ENCODE results near the gene EFHC1.

The EFHC1 gene

GRCh38 chr6:52539607-52540006 is 119.5 kb downstream of the EFHC1 start:
- DNase-seq (ENCODE audit: low spot score) = peak; percentile 66

- no peak for DNase-seq (ENCODE audit: low spot score)
Measured at GRCh38 chr6:52540286-52540902, 120.3 kb downstream of the EFHC1 start.

GRCh38 chr6:52541135-52541534 is 121.0 kb downstream of the EFHC1 start:
- DNase-seq (ENCODE audit: low spot score) = no peak

- no peak for DNase-seq (ENCODE audit: low spot score)
Measured at GRCh38 chr6:52543262-52543661, 123.1 kb downstream of the EFHC1 start.

GRCh38 chr6:52543729-52544601 is 123.8 kb downstream of the EFHC1 start:
- DNase-seq (ENCODE audit: low spot score) = no peak

DNA sequence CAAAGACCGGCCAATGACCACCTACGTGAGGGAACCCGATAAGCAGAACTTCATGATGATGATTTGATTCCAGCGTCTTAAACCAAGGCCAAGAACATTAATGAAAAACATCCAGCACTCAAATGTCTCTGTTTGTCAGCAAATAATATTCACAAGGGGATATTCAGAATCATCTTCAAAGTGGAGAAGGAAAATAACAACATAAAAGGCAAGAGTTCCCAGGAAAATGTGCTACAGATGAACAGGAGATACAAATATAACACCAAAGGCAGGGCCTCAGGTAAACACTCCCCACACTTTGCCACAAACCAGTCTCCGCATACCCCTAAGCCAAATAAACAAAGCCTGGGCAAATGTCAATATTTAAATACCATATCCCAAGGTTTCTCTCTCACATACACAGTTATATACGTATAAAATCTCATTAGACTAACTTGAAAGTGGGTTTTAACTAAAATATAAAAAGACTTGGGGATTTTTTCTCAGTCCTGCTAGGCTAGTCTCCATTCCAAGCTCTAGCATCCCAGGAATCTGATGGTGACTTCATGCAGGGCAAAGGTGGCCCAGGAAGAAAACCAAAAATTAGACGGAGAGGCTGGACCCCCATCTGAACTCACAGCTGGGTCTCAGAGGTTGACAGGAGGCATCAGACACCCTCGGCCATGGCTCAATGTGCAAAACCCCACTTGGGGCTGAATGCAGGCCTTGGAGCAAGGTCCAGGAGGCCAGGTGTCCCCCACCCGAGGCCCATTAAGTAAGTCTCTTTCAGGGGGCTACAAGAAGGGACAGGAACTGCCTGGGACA is 124.7 kb downstream of the EFHC1 start:
- DNase-seq (ENCODE audit: low spot score) = no peak

DNA sequence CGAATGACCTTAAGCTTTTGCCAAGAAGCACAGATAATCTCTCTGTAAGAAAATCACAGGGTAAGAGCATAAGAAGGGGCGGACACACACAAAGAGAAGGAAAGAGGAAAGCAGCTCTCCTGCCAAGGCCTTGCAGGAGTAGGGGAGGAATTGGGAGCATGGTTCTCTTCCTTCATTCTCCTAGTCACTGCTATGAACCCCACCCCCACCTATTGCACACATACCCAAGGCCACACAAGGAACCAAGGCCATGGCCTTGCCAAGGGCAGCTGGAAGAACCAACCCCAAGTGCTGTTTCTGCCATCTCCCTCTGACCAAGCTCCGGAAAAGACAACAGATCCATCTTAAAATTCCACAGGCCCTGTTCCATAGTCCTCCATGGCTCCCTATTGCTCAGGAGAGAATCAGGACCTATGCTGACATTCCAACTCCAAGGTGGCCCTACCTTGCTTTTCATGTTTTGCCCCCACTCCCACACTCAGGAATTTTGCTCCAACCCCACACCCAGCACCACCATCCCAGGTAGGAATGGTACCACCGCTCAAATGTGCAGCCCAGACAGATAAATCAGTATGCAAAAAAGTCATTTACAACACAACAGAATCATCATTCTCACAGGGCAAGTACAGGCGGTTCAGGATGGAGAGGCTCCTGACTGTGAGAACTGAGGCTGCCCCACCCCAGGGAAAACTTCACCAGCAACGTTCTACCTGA is 125.4 kb downstream of the EFHC1 start:
- DNase-seq (ENCODE audit: low spot score) = no peak

GRCh38 chr6:52546192-52546591 is 126.0 kb downstream of the EFHC1 start:
- DNase-seq (ENCODE audit: low spot score) = no peak

GRCh38 chr6:52546678-52547077 is 126.5 kb downstream of the EFHC1 start:
- DNase-seq (ENCODE audit: low spot score) = no peak

GRCh38 chr6:52547647-52548352 is 127.7 kb downstream of the EFHC1 start:
- no peak for DNase-seq (ENCODE audit: low spot score)

- DNase-seq (ENCODE audit: low spot score) = no peak
Measured at GRCh38 chr6:52548353-52548713, 128.2 kb downstream of the EFHC1 start.

DNA sequence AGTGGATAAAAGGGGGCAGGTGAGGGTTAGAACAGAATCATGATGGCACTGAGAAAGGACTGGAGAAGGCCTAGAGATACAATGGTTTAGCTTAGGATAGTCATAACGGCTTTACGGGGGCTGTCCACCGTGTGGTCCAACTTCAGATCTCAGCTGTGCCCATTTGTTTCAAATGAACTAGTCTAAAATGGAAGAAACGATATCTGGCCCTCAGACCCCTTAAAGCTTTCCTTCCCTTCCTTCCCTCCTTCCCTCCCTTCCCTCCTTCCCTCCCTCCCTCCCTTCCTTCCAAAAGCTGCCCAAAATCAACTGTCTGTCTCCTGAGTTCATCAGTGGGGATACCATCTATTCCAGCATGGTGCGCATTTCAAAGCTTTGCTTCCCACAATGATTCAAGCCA is 128.9 kb downstream of the EFHC1 start:
- DNase-seq (ENCODE audit: low spot score) = no peak

DNA sequence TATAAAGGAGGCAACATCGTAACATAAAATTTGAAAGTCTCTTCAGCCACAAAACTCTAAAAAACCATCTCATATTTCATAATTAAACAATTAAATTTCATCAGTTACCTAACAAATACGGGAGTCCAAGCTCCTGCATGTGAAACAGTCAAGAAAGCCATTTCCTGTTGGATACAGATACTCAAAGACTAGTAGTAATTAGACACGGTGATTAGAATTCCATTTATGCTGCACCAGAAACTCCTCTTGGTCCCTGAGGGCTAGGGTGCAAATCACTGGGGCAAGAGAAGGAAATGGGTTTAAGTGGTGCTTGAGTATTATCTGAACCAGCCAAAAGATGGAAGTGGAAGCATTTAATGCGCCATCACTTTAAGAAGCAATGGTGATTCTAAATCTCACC is 129.3 kb downstream of the EFHC1 start:
- no peak for DNase-seq (ENCODE audit: low spot score)

- no peak for DNase-seq (ENCODE audit: low spot score)
Measured at GRCh38 chr6:52550014-52550575, 130.0 kb downstream of the EFHC1 start.

- no peak for DNase-seq (ENCODE audit: low spot score)
Measured at GRCh38 chr6:52550870-52551269, 130.7 kb downstream of the EFHC1 start.

DNA sequence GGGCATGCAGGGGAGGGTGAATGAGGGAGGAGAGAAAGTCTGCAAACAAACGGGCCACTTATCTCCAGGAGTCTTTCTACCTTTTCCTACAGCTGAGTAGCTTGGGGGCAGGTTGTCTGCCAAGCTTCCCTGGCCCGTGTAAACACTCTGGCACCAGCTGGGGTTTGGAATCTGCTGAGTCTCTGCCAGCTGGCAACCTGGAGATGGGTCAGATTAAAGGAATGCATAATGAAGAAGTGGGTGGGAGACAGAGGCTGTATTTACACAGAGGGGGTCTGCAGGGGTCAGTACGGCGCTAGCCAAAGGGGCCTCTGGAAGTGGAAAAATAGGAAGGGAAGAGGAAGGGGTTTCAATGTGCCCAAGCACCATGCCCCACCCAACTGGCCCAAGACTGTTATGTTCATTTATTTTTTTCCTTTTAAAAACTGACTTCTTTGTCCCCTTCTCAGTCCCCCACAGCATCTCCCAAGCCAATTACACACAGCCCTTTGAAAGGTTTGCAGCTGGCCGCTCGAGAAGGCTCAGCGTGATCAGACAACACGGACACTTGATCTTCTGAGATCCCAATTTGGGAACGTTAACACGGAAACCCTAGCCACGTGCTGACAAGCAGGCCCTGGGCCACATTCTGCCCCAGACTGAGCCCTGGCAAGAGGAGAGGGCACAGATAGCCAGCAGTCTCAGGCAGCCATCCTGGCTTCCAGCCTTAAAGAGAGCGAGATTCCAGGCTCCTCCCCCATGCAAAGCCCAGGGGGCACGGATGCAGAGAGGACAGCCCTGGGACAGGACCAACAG is 131.5 kb downstream of the EFHC1 start:
- DNase-seq (ENCODE audit: low spot score) = peak; percentile 80

GRCh38 chr6:52552278-52552643 is 132.1 kb downstream of the EFHC1 start:
- DNase-seq (ENCODE audit: low spot score) = no peak

- no peak for DNase-seq (ENCODE audit: low spot score)
Measured at GRCh38 chr6:52553158-52553557, 133.0 kb downstream of the EFHC1 start.

DNA sequence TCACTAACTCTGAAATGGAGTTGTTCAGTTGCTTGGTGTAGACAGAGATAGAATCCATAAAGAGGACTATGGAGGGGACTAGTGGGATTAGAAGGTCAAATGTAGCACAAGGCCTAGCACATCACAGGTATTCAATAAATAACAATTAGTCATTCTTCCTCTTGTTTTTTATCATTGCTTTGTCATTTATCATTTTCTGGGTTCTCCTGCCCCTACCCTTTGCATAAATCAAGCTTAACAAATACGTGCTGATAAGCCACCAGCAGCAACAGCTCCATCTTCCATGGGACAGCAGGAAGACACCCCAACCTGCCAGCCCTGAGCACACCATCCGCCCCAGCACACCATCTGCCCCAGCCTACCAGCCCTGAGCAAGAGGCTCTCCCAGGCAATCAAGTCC is 133.6 kb downstream of the EFHC1 start:
- DNase-seq (ENCODE audit: low spot score) = no peak

DNA sequence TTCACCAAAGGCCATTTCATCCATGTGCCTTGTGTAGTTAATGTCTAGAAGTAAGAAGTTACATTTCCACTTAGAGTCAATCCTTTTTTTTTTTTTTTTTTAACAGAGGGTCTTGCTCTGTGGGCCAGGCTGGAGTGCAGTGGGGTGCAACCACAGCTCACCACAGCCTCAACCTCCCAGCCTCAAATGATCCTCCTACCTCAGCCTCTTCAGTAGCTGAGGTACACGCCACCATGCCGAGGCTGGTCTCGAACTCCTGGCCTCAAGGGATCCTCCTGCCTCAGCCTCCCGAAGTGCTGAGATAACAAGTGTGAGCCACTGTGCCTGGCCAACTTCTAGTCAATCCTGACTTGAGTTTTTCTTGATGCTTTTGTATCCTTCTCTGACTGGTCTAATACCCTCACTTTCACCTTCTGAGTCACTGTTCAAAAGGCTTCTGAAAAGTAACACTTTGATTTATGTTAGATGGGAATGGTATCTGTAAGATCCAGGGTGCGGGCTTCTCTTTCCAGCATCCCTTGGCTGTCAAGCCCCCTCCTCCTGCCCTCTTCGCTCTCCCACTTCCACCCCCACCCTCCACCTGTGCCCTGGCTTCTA is 134.6 kb downstream of the EFHC1 start:
- no peak for DNase-seq (ENCODE audit: low spot score)
